Measurements from ENCODE around the gene TMUB2. TPM values are rescaled to one million over a fixed set of nuclear protein-coding genes. Genes with fewer than 3 reads are reported as not detected.
A peak's percentile ranks its signal among the peaks of the same experiment; 100 is the strongest.

Gene TMUB2
- total and polyA plus RNA-seq, 9 of the 15 experiments (the other 6 are each of a cell fraction or from before 2014, with no cell fraction given) = 4.1 to 29.8 (median 16.3) TPM

DNA sequence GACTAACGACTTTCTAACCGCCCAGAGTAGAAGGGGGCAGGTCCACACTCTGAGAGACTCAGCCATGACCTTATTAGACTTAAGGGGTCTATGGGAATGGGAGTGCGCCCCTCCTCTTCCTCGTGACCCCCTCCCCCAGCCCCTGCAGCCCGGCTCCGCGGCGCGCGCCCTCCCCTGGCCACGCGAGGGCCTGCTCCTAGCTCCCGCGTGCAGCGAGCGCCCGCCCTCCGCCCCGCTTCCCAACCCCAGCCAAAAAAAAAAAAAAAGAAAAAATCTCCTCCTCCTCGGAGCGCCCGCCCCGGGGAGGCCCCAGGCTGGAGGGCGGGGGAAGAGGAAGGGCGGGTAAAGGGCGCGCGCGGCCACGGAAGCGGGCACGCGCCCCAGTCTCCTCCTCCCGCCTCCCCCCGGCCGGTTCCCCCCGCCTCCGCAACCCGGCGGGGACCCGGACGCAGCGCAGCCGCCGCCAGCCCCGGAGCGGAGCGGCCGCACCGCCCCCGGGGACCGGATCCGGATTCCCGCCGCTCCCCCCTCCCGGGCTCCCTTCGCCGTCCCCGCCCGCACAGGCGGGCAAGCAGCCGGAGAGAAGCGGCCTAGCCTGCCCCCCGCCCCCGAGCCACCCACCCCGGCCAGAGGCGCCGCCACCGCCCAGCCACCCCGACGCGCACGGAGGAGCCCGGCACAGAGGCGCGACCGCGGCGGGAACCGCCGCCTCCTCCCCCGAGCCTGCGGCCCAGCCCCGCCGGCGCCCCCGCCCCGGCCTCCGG, 31.8 kb downstream of the TMUB2 start (continued):
- TF ChIP-seq, protein P1, sequence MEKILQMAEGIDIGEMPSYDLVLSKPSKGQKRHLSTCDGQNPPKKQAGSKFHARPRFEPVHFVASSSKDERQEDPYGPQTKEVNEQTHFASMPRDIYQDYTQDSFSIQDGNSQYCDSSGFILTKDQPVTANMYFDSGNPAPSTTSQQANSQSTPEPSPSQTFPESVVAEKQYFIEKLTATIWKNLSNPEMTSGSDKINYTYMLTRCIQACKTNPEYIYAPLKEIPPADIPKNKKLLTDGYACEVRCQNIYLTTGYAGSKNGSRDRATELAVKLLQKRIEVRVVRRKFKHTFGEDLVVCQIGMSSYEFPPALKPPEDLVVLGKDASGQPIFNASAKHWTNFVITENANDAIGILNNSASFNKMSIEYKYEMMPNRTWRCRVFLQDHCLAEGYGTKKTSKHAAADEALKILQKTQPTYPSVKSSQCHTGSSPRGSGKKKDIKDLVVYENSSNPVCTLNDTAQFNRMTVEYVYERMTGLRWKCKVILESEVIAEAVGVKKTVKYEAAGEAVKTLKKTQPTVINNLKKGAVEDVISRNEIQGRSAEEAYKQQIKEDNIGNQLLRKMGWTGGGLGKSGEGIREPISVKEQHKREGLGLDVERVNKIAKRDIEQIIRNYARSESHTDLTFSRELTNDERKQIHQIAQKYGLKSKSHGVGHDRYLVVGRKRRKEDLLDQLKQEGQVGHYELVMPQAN (IDR thresholded peaks at IDR 0.05; ENCODE audit: borderline replicate concordance) = 0 out of 2 replicates have a peak, but pooled peaks have one; percentile 24
- TF ChIP-seq, protein P2, sequence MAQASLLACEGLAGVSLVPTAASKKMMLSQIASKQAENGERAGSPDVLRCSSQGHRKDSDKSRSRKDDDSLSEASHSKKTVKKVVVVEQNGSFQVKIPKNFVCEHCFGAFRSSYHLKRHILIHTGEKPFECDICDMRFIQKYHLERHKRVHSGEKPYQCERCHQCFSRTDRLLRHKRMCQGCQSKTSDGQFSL (CRISPR knock-in tag; IDR thresholded peaks at IDR 0.05) = 0 out of 2 replicates have a peak, but pooled peaks have one; percentile 11
- TF ChIP-seq, protein P2 (tag; IDR thresholded peaks at IDR 0.05) = no peak
- TF ChIP-seq YY1 (IDR thresholded peaks at IDR 0.05; ENCODE audit: borderline replicate concordance in 1 of 3, control insufficient read depth in 1 of 3, extremely low read depth in 1 of 3, insufficient read depth in 3 of 3, insufficient read length in 1 of 3, insufficient replicate concordance in 2 of 3, low read depth in 1 of 3, low read length in 2 of 3) (peak in 1 of 3 experiments; percentile 28), PHTF2 (CRISPR knock-in tag; IDR thresholded peaks at IDR 0.05) (no peak), CBX5 (IDR thresholded peaks at IDR 0.05; ENCODE audit: borderline replicate concordance, low read depth) (no peak), CHD2 (IDR thresholded peaks at IDR 0.05; ENCODE audit: low read depth, low read length) (no peak), MAZ (CRISPR knock-in tag; conservative IDR thresholded peaks at IDR 0.05 in 1 of 2, IDR thresholded peaks at IDR 0.05 in 1 of 2) (peak in 1 of 2 experiments; percentile 95; a peak in 2 of 4 replicates), FOSL1 (tag; conservative IDR thresholded peaks at IDR 0.05) (0 out of 2 replicates have a peak, but pooled peaks have one; percentile 24), KDM1A (IDR thresholded peaks at IDR 0.05) (no peak), COPS2 (conservative IDR thresholded peaks at IDR 0.05) (no peak), L3MBTL2 (IDR thresholded peaks at IDR 0.05) (0 out of 2 replicates have a peak, but pooled peaks have one; percentile 11), FOXA1 (IDR thresholded peaks at IDR 0.05; ENCODE audit: borderline replicate concordance) (no peak), NR4A1 (CRISPR knock-in tag; IDR thresholded peaks at IDR 0.05) (no peak), NR4A1 (tag; IDR thresholded peaks at IDR 0.05) (no peak), ZNF184 (CRISPR knock-in tag; IDR thresholded peaks at IDR 0.05) (no peak)
- TF ChIP-seq, protein P3, sequence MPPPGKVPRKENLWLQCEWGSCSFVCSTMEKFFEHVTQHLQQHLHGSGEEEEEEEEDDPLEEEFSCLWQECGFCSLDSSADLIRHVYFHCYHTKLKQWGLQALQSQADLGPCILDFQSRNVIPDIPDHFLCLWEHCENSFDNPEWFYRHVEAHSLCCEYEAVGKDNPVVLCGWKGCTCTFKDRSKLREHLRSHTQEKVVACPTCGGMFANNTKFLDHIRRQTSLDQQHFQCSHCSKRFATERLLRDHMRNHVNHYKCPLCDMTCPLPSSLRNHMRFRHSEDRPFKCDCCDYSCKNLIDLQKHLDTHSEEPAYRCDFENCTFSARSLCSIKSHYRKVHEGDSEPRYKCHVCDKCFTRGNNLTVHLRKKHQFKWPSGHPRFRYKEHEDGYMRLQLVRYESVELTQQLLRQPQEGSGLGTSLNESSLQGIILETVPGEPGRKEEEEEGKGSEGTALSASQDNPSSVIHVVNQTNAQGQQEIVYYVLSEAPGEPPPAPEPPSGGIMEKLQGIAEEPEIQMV (tag; conservative IDR thresholded peaks at IDR 0.05; ENCODE audit: low read depth) = no peak
- TF ChIP-seq, protein P4, sequence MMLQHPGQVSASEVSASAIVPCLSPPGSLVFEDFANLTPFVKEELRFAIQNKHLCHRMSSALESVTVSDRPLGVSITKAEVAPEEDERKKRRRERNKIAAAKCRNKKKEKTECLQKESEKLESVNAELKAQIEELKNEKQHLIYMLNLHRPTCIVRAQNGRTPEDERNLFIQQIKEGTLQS (IDR thresholded peaks at IDR 0.05) = no peak
- TF ChIP-seq, protein P4 (CRISPR knock-in tag; conservative IDR thresholded peaks at IDR 0.05) = no peak

Data from K562 (cell line).